Measurements from ENCODE around the gene CFAP97D2.
A peak's percentile ranks its signal among the peaks of the same experiment; 100 is the strongest.
"Not testable (repeated sequence)": the region's sequence is repeated elsewhere in the genome, so short reads cannot be mapped to it uniquely, and the experiment has no call there.

The CFAP97D2 gene

DNA sequence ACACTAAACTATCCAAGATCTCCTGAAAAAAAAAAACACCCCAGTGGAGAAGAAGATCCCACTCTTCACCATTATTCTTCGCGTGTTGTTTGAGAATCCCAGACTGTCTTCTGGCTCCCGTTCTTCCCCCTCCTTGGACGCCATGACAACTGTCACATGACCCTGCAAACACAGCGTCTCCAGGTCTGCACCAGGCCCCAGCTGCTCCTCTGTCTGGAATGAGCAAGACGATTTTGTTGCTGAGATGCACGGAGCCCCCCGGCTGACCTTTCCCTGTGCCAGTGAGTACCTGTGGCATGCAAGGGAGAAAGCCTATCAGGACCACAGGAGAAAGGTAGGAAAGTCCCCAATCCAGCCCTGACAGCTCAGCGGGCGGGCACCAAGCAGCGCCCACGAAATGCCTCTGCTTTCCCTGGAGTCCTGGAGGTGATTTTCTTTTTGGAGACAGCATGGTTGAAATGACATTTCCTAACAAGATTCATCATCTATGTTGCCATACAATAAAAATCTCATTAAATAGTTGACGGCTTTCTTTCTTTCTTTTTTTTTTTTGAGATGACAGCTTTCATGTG, at the start of gene CFAP97D2:
TSS of gene CFAP97D2 (plus strand) at position 171 of the 572 bp plus-strand sequence. CDS start at position 245, 74 bp downstream.
- no peak for ATAC-seq

DNA sequence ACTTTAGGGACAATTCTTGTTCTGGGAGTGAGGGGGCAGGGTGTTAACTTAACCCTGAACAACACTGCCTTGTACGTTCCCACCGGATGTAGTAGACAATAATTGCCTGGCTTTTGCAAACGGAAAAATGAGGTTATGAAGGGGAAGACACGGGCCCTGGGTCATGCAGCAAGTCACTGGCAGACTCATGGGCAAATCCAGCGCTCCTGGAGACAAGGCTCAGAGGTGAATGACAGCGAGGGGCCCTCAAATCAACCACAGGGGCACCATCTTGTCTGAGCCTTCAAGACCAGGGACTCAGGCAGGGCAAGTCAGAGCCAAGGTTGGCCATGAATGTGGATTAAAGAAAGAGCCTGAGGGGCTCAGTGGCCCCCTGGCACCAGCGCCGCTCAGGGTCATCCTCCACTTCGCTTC, 49.4 kb upstream of the CFAP97D2 start:
- no peak for ATAC-seq

DNA sequence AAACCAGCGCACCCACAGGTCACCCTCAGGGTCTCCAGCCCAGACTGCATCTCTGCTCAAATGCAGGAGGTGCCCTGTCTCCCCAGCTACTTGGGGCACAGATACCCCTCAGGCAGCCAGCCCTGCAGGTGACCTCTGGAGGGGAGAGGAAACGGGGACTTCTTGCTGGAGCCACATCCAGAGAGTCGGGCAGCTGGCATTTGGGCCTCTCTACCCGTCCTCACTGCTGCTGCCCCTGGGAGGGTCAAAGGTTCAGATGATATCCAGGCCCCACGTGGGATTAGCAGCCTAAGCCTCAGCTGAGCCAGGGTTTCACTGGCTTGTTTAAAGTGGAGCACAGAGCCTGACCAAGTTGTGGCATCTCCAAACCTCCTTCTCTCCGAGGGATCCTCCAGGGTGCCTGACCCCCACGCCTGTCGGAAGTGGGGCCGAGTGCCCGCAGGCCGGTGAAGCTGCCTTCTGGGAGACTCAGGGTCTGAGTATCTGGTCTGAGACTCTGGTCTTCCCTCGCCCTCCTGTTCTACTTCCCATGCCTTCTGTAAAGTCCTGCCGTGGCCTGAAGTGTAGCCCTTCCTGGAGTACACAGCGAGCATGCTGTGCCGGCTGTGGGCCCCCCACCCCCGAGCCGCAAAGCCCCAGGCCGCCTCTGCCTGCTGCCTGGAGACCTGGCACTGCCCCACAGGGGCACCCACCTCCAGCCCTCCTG, 48.8 kb upstream of the CFAP97D2 start:
- ATAC-seq, result no peak

DNA sequence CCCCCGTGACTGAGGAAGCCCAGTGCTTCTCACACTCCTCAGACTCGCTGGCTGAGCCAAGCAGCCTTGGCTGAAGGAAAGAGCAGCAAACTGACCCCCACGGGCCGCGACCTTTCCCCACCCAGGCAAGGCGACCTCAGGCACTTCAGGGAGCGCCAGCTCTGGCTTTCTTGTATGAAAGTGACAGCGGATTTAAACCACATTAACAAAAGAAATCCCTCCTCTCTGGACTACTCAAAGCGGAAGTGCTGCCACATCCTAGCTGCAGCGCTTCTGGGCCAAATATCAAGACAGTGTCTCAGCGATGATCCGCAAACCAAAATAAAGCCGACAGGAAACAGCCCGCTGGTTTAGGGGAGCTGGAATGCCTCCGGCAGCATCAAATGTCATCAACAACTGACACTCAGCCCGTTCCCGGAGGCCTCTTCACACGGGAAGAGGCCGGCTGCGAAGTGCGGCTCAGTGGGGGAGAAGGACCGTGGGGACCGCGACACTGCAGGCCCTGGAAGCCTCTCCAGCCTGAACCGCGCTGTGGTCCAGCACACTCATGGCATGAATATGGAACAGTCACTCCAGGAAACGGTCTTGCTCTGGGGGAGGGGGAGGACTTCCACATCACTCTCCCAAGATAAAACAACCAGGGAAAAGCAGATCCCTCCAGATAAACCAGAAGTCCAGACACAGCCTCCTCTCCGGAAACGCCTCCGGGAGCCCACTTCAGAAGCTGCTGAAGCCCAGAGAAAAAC, 48.0 kb upstream of the CFAP97D2 start:
- peak; percentile 10 to 12 for ATAC-seq

DNA sequence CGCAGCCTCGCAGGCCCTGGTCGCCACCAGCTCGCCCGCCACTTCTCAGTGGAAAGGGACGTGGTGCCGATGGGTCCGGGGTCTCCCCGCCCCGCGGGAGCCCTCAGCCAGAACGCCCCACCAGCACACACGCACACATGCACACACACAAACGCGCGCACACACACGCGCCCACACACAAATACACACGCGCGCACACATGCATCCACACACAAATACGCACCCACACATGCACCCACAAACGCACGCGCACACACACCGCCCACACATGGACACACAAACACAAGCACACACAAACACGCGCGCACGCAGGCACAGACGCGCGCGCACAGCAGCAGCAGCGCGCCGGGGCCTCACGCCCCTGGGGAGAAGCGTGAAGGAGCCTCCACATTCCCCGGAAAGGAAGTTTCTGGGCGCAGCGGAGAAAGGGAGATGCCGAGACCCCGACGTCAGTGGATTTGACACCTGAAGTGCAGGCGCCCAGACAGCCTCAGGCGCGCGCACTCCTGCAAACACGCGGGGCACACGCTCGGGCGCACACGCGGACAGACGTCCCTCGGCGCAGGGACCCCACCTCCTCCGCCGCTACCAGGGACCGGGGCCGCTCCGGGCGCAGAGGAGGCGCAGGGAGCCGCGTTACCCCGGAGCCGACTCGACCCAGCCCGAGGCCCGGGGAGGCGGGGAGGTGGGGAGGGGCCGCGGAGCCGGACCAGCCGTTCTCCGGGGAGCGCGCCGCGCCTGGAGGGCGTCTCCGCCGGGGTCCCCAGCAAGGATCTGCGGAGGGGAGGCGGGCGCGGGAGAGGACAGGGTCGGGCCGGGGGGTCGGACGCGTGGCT, 47.3 kb upstream of the CFAP97D2 start:
- ATAC-seq, result peak in 1 of 2 donors; percentile 7

DNA sequence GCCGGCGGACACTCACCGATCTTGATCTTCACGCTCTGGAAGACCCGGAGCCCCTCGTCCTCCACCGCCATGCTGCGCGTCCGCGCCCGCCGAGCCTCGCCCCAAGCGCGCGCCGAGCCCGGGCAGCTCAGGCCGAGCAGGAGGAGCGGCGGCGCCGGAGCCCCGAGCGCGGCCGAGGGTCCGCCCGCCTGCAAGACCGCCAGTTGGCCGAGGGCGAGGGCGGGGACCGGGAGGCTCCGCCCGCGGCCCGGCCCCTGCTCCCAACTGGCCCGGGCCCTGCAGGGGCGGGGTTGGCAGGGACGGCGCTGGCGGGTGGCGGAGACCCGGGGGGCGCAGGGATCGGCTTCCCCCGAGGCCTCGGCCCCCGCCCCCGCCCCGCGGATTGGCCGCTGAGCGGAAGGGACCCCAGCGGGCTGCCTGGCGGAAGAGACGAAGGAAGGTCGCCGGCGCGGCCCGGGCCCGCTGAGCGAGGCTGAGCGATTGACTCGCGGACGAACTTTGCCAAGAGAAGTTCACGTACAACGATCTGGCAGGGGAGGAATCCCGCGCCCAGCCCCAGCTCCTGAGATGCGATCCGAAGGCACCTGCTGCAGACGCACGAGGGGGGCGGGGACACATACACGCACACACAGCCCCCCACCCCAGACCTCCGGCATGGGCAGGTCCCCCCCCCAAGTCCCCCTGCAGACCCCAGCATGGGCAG, 46.5 kb upstream of the CFAP97D2 start, which contains the start of gene RASA3:
TSS of gene RASA3 (minus strand) at position 205 of the 703 bp plus-strand sequence. CDS start at position 71, 134 bp downstream.
- peak; percentile 50 to 51 for ATAC-seq

DNA sequence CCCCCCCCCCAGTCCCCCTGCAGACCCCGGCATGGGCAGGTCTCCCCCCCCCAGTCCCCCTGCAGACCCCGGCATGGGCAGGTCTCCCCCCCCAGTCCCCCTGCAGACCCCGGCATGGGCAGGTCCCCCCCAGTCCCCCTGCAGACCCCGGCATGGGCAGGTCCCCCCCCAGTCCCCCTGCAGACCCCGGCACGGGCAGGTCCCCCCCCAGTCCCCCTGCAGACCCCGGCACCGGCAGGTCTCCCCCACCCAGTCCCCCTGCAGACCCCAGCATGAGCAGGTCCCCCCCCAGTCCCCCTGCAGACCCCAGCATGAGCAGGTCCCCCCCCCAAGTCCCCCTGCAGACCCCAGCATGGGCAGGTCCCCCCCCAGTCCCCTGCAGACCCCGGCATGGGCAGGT, 45.9 kb upstream of the CFAP97D2 start:
- ATAC-seq, result not testable (repeated sequence)

DNA sequence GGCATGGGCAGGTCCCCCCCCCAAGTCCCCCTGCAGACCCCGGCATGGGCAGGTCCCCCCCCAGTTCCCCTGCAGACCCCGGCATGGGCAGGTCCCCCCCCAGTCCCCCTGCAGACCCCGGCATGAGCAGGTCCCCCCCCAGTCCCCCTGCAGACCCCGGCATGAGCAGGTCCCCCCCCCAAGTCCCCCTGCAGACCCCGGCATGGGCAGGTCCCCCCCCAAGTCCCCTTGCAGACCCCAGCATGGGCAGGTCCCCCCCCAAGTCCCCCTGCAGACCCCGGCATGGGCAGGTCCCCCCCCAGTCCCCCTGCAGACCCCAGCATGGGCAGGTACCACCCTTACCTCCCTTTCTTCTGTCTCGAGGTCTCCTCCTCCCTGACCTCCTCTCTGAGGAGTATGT, 45.5 kb upstream of the CFAP97D2 start:
- not testable (repeated sequence) for ATAC-seq

DNA sequence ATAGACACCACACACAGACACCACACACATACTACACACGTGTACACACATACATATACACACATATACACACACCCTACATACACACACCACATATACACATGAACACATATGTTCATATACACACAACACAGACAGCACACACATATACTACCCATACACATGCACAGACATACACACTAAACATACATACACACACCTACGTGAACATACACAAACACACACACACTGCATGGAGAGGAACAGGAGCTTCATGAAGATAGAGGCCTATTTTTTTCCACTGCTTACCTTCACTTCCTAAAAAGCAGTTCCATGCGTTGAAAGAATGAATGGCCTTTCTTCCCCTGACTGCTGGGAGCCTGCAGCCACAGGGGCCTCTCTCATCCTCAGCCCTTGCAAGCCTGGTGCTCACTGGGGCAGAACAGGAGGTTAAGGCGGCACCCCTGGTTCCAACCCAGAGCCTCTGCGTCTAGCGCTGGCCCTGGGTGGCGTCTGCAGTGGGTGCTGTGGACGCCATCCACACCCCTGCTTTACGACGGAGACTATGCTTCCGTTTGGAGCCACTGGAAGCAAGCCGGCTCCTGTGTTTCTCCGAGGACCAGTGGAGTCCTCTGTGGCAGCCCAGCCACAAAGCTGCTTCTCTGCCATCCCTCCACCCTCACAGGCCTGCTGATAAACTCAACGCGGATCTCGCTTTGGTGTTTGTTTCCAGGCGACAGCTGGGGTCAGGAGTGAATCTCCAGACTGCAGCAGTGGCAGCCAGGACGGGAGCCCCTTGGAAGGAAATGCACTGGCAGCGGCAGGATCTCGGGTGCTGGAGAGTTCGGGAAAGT, 44.7 kb upstream of the CFAP97D2 start:
- no peak for ATAC-seq

DNA sequence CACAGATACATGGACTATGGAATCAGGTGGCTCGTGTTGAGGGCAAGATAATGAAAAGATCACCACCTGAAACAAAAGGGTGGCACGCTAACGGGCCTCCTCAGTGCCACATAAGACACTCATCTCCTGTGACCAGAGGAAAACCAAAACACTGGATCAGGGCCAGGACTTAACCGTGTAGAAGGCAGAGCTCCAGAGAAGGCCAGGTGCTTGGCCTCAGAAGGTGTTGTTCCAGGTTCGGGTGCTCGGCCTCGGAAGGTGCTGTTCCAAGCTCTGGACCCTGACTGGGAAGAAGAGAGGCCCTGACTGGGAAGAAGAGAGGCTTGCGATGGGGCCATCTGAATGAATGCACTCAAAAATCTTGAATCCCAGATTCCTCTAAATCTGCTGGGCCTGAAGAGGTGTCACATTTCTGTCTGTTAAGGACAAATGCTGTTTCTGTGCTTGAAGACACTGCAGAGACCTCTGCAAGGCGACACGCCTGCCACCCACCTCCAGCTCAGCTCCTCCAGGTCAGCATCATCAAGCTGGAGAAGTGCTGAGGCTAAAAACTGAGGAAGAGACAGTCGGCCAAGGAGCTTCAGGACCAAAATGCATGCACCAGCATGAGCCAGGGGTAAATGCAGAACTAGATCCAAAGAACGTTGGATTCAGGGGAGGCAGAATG, 44.0 kb upstream of the CFAP97D2 start:
- no peak for ATAC-seq

DNA sequence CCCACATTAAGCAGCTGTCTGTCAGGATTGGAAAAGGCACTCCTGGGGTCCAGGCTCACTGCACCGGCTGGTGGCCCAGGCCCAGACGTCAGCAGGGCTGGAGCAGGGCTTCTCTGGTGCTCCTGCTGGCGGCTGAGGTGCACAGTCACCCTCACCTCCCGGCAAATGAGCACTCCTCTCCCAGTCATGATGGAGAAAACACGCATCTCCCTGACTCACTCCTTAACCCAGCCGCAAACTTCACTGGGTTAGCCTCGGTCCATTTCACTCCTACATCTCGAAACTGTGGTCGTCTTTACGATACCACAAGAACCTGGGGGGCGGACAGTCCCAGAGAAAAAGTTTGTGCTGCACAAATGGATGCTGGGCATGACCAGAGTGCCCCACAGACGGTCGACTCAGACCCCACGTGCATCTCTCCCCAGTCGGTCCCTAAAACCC, 43.3 kb upstream of the CFAP97D2 start:
- no peak for ATAC-seq

DNA sequence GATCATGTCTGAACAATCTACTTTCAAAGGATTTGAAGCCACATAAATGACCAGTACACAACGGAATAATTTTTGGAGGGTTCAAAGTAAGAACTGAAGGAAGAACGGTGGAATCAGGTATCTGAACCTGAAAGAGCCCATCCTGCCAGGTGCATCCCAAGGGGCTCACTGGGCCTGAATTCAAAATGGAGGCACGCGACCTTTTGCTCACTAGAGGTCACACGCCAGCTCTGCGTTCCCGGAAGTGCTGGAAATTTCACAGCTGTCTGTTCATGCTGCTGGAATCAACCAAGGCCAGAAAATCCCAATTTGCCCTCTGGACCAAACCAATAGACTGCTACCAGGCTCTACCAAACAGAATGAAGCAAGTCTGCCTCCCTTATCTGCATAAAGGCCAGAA, 42.5 kb upstream of the CFAP97D2 start:
- ATAC-seq, result no peak

DNA sequence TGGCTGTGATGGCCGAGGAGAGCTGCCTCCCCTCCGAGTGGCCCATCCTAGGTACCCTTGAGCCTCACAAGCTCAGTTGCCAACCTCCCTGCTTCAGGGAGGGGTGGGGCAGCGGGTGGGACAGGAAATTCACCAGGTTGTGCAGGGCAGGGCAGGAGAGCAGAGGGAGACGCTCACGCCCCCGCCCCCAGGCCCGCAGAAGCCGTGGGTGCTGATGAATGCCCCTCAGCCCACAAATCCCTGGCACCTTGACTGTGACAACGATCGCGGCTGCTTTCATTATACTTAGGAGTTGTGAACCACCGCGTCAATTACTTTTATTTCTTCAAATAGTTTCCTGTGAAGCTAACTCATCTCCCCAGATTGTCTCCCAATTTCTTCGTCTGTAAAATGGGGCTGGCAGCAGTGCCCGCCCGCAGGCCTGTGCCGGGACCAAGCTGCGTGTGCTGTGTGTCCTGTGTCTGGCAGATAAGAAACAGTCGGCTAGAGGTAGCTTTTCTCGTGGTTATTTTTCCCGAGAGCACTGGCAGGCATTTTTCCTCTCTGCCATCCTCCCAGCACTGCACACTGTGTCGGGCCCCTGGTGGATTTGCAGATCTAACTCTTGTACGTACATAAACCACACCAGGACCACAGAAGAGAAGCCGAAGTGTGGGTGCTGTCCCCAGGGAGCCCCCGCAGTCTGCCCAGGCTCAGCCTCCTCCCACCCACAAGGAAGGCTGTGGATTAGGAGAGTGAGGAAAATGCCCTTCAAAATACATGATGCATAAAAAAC, 38.7 kb upstream of the CFAP97D2 start:
- ATAC-seq, result peak; percentile 6 to 18

DNA sequence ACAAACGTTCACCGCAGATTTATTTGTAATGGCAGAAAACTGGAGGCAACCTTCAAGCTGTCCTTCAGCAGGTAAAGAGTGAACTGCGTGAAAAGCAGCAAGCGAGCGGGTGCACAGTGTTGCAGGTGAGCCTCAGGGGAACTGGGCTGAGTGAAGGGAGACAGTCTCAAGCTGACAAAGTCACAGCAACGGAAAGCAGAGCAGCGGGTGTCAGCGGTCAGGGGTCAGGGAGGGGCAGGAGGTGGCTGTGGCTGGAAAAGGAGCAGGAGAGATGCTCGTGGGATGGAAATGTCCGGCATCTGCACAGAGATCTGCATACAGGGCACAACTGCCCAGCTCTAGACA, 38.2 kb upstream of the CFAP97D2 start:
- peak; percentile 31 to 43 for ATAC-seq

DNA sequence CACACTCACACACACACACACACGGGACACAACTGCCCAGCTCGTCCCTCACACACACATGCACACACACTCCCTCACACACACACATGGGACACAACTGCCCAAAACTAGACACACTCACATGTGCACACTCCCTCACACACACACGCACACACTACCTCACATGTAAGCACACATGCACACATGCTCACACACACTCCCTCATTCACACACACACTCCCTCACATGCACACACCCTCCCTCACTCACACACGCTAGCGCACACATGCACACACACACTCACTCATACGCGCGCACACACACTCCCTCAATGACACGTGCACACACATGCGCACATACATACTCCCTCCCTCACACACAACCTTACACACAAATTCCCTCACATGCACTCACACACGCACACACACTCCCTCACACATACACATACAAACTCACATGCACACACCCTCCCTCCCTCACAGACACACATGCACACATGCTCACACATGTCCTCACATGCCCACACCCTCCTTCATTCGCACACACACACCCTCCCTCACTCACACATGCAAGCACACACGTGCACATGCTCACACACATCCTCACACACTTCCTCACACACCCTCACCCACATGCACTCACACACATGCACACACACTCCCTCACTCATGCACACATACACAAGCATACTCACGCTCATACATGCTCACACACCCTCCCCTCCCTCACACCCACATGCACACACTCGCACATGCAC, 37.6 kb upstream of the CFAP97D2 start:
- no peak for ATAC-seq

DNA sequence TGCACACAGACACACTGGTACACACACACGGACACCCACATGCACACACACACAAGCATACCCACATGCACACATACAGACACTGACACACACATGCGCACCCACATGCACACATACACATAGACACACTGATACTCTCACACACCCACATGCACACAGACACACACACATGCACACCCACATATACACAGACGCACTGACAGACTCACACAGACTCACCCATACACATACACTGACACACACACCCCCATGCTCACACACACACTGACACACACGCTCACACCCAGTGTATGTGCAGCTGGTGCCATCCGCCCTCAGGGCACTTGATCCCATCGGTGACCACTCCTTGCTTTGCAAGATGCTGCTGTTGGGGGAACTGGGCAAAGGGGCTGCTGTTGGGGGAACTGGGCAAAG, 36.9 kb upstream of the CFAP97D2 start:
- no peak for ATAC-seq

DNA sequence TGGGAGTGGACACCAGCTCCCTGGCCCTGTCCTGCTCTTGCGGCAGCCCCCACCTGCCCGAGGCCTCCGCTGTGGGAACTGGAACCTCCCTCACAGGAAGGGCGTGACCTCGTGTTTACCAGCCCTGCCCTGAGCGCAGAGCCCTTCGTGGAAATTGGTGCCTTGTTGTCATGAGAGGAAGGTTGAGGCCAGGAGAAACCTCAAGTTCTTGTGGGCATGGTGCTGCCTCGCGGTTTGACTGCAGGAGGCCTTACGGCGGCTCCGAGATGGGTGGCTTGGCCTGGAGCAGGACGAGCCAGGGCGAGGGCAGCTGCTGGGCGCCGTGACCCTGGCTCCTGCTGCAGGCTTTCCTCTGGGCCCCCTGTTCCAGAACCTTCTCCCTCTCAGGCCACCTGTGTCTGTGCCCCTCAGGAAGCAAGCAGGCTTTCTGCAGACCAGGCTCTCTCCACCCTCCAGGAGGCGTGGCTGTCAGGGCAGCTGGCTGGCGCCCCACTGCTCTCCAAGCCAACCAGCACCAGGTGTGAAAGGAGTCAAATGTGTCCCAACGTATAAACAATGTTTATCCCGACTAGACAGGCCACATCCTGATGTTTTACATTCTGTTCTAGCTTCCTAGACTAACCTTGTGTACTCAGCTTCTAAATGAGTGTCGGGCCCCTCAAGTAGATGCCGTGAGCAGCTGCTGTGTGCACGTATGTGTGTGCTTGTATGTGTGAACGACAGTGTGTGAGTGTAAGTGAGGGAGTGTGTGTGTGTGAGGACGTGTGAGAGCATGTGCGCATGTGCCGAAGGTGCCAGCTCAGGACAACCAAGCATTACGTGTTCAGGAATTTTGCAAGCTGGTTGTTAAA, 36.2 kb upstream of the CFAP97D2 start:
- ATAC-seq, result peak; percentile 49 to 50
